Body of pancreas (tissue), 4 donors: ENCODE results near the gene LAMTOR5. TPM values are rescaled to one million over a fixed set of nuclear protein-coding genes. Genes with fewer than 3 reads are reported as not detected.
A peak's percentile ranks its signal among the peaks of the same experiment; 100 is the strongest.
"Not testable (repeated sequence)": the region's sequence is repeated elsewhere in the genome, so short reads cannot be mapped to it uniquely, and the experiment has no call there.

ENCODE experiments used
- ATAC-seq: fragments of 150-250 bp; one replicate; pipeline ENCODE4 v1.9.1; 2016
- DNase-seq, 4 donors: peaks; one replicate each; pipeline ENCODE4 v3.0.0-alpha.2; 2019
- H3K27ac ChIP-seq, 4 donors: fragments of 200-600 bp; sonication (generic); 1 replicate in 3 of 4; 2 replicates in 1 of 4; pipeline versions ENCODE4 v1.5.1 to v1.6.1; 2016 to 2019; ENCODE audit warnings: mild to moderate bottlenecking in 1 of 4, mixed read lengths in 1 of 4, moderate library complexity in 1 of 4
- H3K27me3 ChIP-seq, 2 donors: fragments of 200-600 bp; sonication (generic); one replicate each; pipeline ENCODE4 v1.6.0; 2016; ENCODE audit warnings: mild to moderate bottlenecking in 1 of 2
- H3K36me3 ChIP-seq, 2 donors: fragments of 200-600 bp; sonication (generic); replicated peaks in 1 of 2; 2 replicates each; pipeline ENCODE4 v1.5.1; 2016; ENCODE audit warnings: low read depth in 2 of 2; ENCODE audit not compliant: insufficient read depth in 1 of 2
- H3K4me1 ChIP-seq: fragments of 200-600 bp; sonication (generic); one replicate; pipeline ENCODE4 v1.6.0; 2016
- H3K4me3 ChIP-seq, 2 donors: fragments of 200-600 bp; sonication (generic); 1 replicate in 1 of 2; 2 replicates in 1 of 2; pipeline ENCODE4 v1.5.1; 2016 to 2019
- H3K9me3 ChIP-seq, 3 donors: fragments of 200-600 bp; sonication (generic); 1 replicate in 2 of 3; 2 replicates in 1 of 3; pipeline ENCODE4 v1.5.1; 2016
- CTCF ChIP-seq, 7 experiments: fragments of 450-650 bp in 4 of 7; fragments of 200-600 bp in 3 of 7; sonication (generic) in 3 of 7; IDR thresholded peaks; one replicate each; pipeline ENCODE4 v1.5.1; 2016 to 2019; ENCODE audit warnings: antibody characterized with exemption in 7 of 7
- POLR2A ChIP-seq, 3 donors: fragments of 450-650 bp; IDR thresholded peaks; one replicate each; pipeline ENCODE4 v1.6.1; 2016; ENCODE audit warnings: antibody characterized with exemption in 3 of 3, mild to moderate bottlenecking in 2 of 3
- WGBS, 2 donors: methylation state at CpG; one replicate each; pipeline ENCODE4 v1.1.5; 2017; 5-methylcytosine and 5-hydroxymethylcytosine counted together
- intact Hi-C: fragments of 100-400 bp; cut with DNase I; formaldehyde crosslinking; loops from one replicate; pipeline ENCODE4 v1.15.1; 2023
- total RNA-seq, 2 donors: library from RNA; depleted of rRNA; stranded (reverse); fragments of >200 nt; gene quantifications; one replicate each; pipeline ENCODE4 v1.1.0, GENCODE V29; 2016

Gene LAMTOR5
- total RNA-seq, 2 donors from 2014 or later: 8.6 to 25.4 TPM

GRCh38 chr1:110438893-110439292 is 31.4 kb upstream of the LAMTOR5 start:
- H3K27ac ChIP-seq: no peak overlapping the region
- no peak overlapping the region for H3K4me3 ChIP-seq
- DNase-seq (no peak), ATAC-seq (no peak)
- 66 to 69% methylated on average over 4 of the region's 4 CpGs for WGBS, 2 donors
- H3K27me3 ChIP-seq: no peaks in the 10 kb centered on the region
- H3K4me1 ChIP-seq: no peaks in the 10 kb centered on the region
- H3K36me3 ChIP-seq: no peaks in the 10 kb centered on the region
- TF ChIP-seq POLR2A (IDR thresholded peaks at IDR 0.05) (no peak), CTCF (IDR thresholded peaks at IDR 0.05) (no peak)
- intact Hi-C loops: no loop called here
- no peaks in the 10 kb centered on the region for H3K9me3 ChIP-seq

GRCh38 chr1:110437645-110438299 is 30.3 kb upstream of the LAMTOR5 start:
- H3K36me3 ChIP-seq, ATAC-seq, H3K27ac ChIP-seq, intact Hi-C loops, H3K27me3 ChIP-seq, H3K4me1 ChIP-seq, H3K9me3 ChIP-seq, DNase-seq, H3K4me3 ChIP-seq: not testable (repeated sequence)
- WGBS, 2 donors: 72% methylated on average over 7 to 9 of the region's 9 CpGs

- H3K4me1 ChIP-seq: no peaks in the 10 kb centered on the region
- TF ChIP-seq CTCF (IDR thresholded peaks at IDR 0.05) (no peak), POLR2A (IDR thresholded peaks at IDR 0.05) (no peak)
- H3K27ac ChIP-seq: no peak overlapping the region
- H3K36me3 ChIP-seq: no peaks in the 10 kb centered on the region
- WGBS, 2 donors: 59 to 74% methylated on average over 7 of the region's 7 CpGs
- no peaks in the 10 kb centered on the region for H3K9me3 ChIP-seq
- no peak for ATAC-seq
- intact Hi-C loops: no loop called here
- no peak overlapping the region for H3K4me3 ChIP-seq
- no peak for DNase-seq
- no peaks in the 10 kb centered on the region for H3K27me3 ChIP-seq
Observed at GRCh38 chr1:110436635-110437034, 29.1 kb upstream of the LAMTOR5 start.

GRCh38 chr1:110434946-110435345 is 27.5 kb upstream of the LAMTOR5 start:
- TF ChIP-seq CTCF (IDR thresholded peaks at IDR 0.05) (no peak), POLR2A (IDR thresholded peaks at IDR 0.05) (no peak)
- DNase-seq (no peak), ATAC-seq (no peak)
- H3K4me3 ChIP-seq: no peak overlapping the region
- no peaks in the 10 kb centered on the region for H3K27me3 ChIP-seq
- H3K27ac ChIP-seq: no peak overlapping the region
- intact Hi-C loops: no loop called here
- H3K4me1 ChIP-seq: no peaks in the 10 kb centered on the region
- H3K9me3 ChIP-seq: no peaks in the 10 kb centered on the region
- WGBS, 2 donors: 64 to 73% methylated on average over 3 of the region's 3 CpGs
- no peaks in the 10 kb centered on the region for H3K36me3 ChIP-seq

GRCh38 chr1:110433803-110434202 is 26.3 kb upstream of the LAMTOR5 start:
- Histone ChIP-seq H3K4me1 (no peaks in the 10 kb centered on the region), H3K4me3 (no peak overlapping the region), H3K27ac (no peak overlapping the region), H3K36me3 (no peaks in the 10 kb centered on the region), H3K9me3 (no peaks in the 10 kb centered on the region), H3K27me3 (no peaks in the 10 kb centered on the region)
- ATAC-seq (peak; percentile 50), DNase-seq (peak; percentile 16 to 49 (median 34))
- no peak for TF ChIP-seq POLR2A (IDR thresholded peaks at IDR 0.05)
- TF ChIP-seq CTCF (IDR thresholded peaks at IDR 0.05): peak in 2 of 7 experiments; percentile 7 to 16
- intact Hi-C loops: no loop called here
- WGBS, 2 donors: 28 to 32% methylated on average over 2 to 3 of the region's 3 CpGs
